Stimulated activated CD8-positive, alpha-beta memory T cell treated with anti-CD3 and anti-CD28 coated beads, Interleukin-12 subunit alpha, Interleukin-12 subunit beta, amount 100 ng/mL, for 4 hours (primary cell): ENCODE data around the gene TBRG4.

ENCODE experiments used
- DNase-seq: peaks from one replicate; pipeline ENCODE4 v3.0.0-alpha.2; 2020; ENCODE audit warnings: low read depth

The TBRG4 gene

GRCh38 chr7:45088821-45089340 lies 22.6 kb downstream of the TBRG4 start, which contains the start of gene NACAD:
Gene NACAD, minus strand, starts transcription at chr7:45088969. Its CDS starts 75 bp downstream, at chr7:45088894.
- DNase-seq = peak; percentile 18

GRCh38 chr7:45088146-45088701 lies 23.3 kb downstream of the TBRG4 start:
- DNase-seq = no peak

GRCh38 chr7:45087301-45088145 lies 24.0 kb downstream of the TBRG4 start:
- no peak for DNase-seq

- DNase-seq = no peak
These were observed 25.0 kb downstream of the TBRG4 start for GRCh38 chr7:45086331-45087065.

GRCh38 chr7:45085619-45086200 lies 25.8 kb downstream of the TBRG4 start:
- DNase-seq = no peak

- DNase-seq = no peak
These were observed 26.4 kb downstream of the TBRG4 start for GRCh38 chr7:45084901-45085618.

- DNase-seq = no peak
These were observed 27.2 kb downstream of the TBRG4 start for GRCh38 chr7:45084336-45084735.

- no peak for DNase-seq
These were observed 28.6 kb downstream of the TBRG4 start for GRCh38 chr7:45082831-45083331.

- DNase-seq = no peak
These were observed 29.3 kb downstream of the TBRG4 start for GRCh38 chr7:45082031-45082830.

- DNase-seq = no peak
These were observed 29.9 kb downstream of the TBRG4 start for GRCh38 chr7:45081670-45081974.

GRCh38 chr7:45080958-45081669 lies 30.4 kb downstream of the TBRG4 start:
- no peak for DNase-seq

- no peak for DNase-seq
These were observed 31.1 kb downstream of the TBRG4 start for GRCh38 chr7:45080265-45080957.

- no peak for DNase-seq
These were observed 33.3 kb downstream of the TBRG4 start for GRCh38 chr7:45078125-45078681.

- DNase-seq = no peak
These were observed 33.9 kb downstream of the TBRG4 start for GRCh38 chr7:45077579-45077978.

- DNase-seq = no peak
These were observed 34.6 kb downstream of the TBRG4 start for GRCh38 chr7:45076946-45077345.

- DNase-seq = no peak
These were observed 35.4 kb downstream of the TBRG4 start for GRCh38 chr7:45075871-45076796.

- no peak for DNase-seq
These were observed 36.2 kb downstream of the TBRG4 start for GRCh38 chr7:45075355-45075644.
